ENCODE measurements around the gene SYT4. TPM values are rescaled to one million over a fixed set of nuclear protein-coding genes. Genes with fewer than 3 reads are reported as not detected.

SYT4 gene
- total and polyA plus RNA-seq, 2 experiments from 2014 or later, result 3.7 to 10.4 TPM

- TF ChIP-seq, protein P1, sequence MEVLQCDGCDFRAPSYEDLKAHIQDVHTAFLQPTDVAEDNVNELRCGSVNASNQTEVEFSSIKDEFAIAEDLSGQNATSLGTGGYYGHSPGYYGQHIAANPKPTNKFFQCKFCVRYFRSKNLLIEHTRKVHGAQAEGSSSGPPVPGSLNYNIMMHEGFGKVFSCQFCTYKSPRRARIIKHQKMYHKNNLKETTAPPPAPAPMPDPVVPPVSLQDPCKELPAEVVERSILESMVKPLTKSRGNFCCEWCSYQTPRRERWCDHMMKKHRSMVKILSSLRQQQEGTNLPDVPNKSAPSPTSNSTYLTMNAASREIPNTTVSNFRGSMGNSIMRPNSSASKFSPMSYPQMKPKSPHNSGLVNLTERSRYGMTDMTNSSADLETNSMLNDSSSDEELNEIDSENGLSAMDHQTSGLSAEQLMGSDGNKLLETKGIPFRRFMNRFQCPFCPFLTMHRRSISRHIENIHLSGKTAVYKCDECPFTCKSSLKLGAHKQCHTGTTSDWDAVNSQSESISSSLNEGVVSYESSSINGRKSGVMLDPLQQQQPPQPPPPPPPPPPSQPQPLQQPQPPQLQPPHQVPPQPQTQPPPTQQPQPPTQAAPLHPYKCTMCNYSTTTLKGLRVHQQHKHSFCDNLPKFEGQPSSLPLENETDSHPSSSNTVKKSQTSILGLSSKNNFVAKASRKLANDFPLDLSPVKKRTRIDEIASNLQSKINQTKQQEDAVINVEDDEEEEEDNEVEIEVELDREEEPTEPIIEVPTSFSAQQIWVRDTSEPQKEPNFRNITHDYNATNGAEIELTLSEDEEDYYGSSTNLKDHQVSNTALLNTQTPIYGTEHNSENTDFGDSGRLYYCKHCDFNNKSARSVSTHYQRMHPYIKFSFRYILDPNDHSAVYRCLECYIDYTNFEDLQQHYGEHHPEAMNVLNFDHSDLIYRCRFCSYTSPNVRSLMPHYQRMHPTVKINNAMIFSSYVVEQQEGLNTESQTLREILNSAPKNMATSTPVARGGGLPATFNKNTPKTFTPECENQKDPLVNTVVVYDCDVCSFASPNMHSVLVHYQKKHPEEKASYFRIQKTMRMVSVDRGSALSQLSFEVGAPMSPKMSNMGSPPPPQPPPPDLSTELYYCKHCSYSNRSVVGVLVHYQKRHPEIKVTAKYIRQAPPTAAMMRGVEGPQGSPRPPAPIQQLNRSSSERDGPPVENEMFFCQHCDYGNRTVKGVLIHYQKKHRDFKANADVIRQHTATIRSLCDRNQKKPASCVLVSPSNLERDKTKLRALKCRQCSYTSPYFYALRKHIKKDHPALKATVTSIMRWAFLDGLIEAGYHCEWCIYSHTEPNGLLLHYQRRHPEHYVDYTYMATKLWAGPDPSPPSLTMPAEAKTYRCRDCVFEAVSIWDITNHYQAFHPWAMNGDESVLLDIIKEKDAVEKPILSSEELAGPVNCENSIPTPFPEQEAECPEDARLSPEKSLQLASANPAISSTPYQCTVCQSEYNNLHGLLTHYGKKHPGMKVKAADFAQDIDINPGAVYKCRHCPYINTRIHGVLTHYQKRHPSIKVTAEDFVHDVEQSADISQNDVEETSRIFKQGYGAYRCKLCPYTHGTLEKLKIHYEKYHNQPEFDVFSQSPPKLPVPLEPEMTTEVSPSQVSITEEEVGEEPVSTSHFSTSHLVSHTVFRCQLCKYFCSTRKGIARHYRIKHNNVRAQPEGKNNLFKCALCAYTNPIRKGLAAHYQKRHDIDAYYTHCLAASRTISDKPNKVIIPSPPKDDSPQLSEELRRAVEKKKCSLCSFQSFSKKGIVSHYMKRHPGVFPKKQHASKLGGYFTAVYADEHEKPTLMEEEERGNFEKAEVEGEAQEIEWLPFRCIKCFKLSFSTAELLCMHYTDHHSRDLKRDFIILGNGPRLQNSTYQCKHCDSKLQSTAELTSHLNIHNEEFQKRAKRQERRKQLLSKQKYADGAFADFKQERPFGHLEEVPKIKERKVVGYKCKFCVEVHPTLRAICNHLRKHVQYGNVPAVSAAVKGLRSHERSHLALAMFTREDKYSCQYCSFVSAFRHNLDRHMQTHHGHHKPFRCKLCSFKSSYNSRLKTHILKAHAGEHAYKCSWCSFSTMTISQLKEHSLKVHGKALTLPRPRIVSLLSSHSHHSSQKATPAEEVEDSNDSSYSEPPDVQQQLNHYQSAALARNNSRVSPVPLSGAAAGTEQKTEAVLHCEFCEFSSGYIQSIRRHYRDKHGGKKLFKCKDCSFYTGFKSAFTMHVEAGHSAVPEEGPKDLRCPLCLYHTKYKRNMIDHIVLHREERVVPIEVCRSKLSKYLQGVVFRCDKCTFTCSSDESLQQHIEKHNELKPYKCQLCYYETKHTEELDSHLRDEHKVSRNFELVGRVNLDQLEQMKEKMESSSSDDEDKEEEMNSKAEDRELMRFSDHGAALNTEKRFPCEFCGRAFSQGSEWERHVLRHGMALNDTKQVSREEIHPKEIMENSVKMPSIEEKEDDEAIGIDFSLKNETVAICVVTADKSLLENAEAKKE (CRISPR knock-in tag; IDR thresholded peaks at IDR 0.05), result no peak
- TF ChIP-seq EZH2phosphoT487 (IDR thresholded peaks at IDR 0.05; ENCODE audit: unreplicated experiment) (no peak), ZNF114 (CRISPR knock-in tag; IDR thresholded peaks at IDR 0.05) (no peak)
Observed at GRCh38 chr18:43238429-43238828, 38.9 kb downstream of the SYT4 start (continued).

- Histone ChIP-seq H3K79me2 (replicated peaks; ENCODE audit: insufficient read depth) (no peaks in the 10 kb centered on the region), H3K4me3 (no peak overlapping the region), H4K20me1 (replicated peaks; ENCODE audit: insufficient read depth) (no peaks in the 10 kb centered on the region), H3K27ac (ENCODE audit: low read depth) (no peak overlapping the region), H3K36me3 (ENCODE audit: insufficient read depth) (no peaks in the 10 kb centered on the region), H3K4me2 (no peak overlapping the region), H3F3A (replicated peaks; ENCODE audit: low read depth) (no peaks in the 10 kb centered on the region), H3K9me2 (ENCODE audit: insufficient read depth) (peaks cover 4% of the 10 kb centered on the region; the same call in 1 of the 2 replicates), H2AFZ (no peak overlapping the region), H3K4me1 (ENCODE audit: insufficient read depth) (no peaks in the 10 kb centered on the region), H3K27me3 (ENCODE audit: insufficient read depth) (no peaks in the 10 kb centered on the region)
- DNase-seq (ENCODE audit: low spot score) (no peak), ATAC-seq (no peak)
- no peaks in the 10 kb centered on the region for H3K9me3 Mint-ChIP-seq
- no peak overlapping the region for H3K27ac Mint-ChIP-seq
- no peaks in the 10 kb centered on the region for H3K4me1 Mint-ChIP-seq
- H3K4me3 Mint-ChIP-seq, result no peak overlapping the region
- H3K36me3 Mint-ChIP-seq (ENCODE audit: low read depth), result no peaks in the 10 kb centered on the region
- peaks cover 2% of the 10 kb centered on the region for H3K27me3 Mint-ChIP-seq (ENCODE audit: insufficient read depth, low read depth, poor library complexity)
- TF ChIP-seq, protein P1 (CRISPR knock-in tag; IDR thresholded peaks at IDR 0.05), result no peak
- no peak for TF ChIP-seq REST (IDR thresholded peaks at IDR 0.05; ENCODE audit: unreplicated experiment)
Observed at GRCh38 chr18:43236921-43237320, 40.4 kb downstream of the SYT4 start.
